ENCODE measurements around the gene TSPAN15. TPM values are rescaled to one million over a fixed set of nuclear protein-coding genes. Genes with fewer than 3 reads are reported as not detected.

TSPAN15 gene
- total and polyA plus RNA-seq, 2 of the 4 experiments (the other 2 are of a cell fraction), result 0.48 TPM; not detected in 1

- Histone ChIP-seq H4K20me1 (ENCODE audit: insufficient read depth, low read length) (no peaks in the 10 kb centered on the region), H3K14ac (replicated peaks; ENCODE audit: low read depth, low read length) (no peak overlapping the region), H3K27me3 (ENCODE audit: control insufficient read depth, insufficient read depth, low read length) (peaks cover 22% of the 10 kb centered on the region), H3K4me1 (ENCODE audit: control insufficient read depth, insufficient read depth, low read length) (no peaks in the 10 kb centered on the region), H2BK5ac (ENCODE audit: low read depth, low read length, poor library complexity, severe bottlenecking) (no peak overlapping the region), H3K4me2 (ENCODE audit: low read depth, low read length) (no peak overlapping the region), H3K27ac (ENCODE audit: insufficient read depth, low read length) (no peak overlapping the region), H4K8ac (ENCODE audit: low read depth in 2 of 2, low read length in 2 of 2) (no peak overlapping the region), H3K9me3 (ENCODE audit: control insufficient read depth, insufficient read depth, low read length) (no peaks in the 10 kb centered on the region), H3K23ac (ENCODE audit: low read depth, low read length) (no peak overlapping the region), H3K4me3 (ENCODE audit: insufficient read depth, low read depth, low read length) (no peak overlapping the region), H2BK20ac (ENCODE audit: low read depth, low read length) (no peak overlapping the region), H4K5ac (ENCODE audit: low read depth, low read length) (no peak overlapping the region), H2BK15ac (ENCODE audit: low read depth, low read length) (no peak overlapping the region), H3K36me3 (ENCODE audit: control insufficient read depth, insufficient read depth, low read length) (no peaks in the 10 kb centered on the region), H2AFZ (replicated peaks; ENCODE audit: low read length, poor library complexity) (no peak overlapping the region), H2AK5ac (ENCODE audit: low read depth, low read length) (no peak overlapping the region), H2BK120ac (ENCODE audit: low read depth, low read length) (no peak overlapping the region), H3K9me1 (ENCODE audit: insufficient read depth, low read length) (no peaks in the 10 kb centered on the region), H3K56ac (ENCODE audit: extremely low read depth, insufficient read depth, low read length) (no peak overlapping the region), H4K91ac (ENCODE audit: insufficient read depth, low read depth, low read length) (no peak overlapping the region), H3K9ac (ENCODE audit: low read depth, low read length) (no peak overlapping the region), H2AK9ac (replicated peaks; ENCODE audit: low read depth, low read length, poor library complexity) (no peak overlapping the region), H3K79me1 (ENCODE audit: low read depth in 1 of 2, low read length in 2 of 2) (no peaks in the 10 kb centered on the region), H3K4ac (ENCODE audit: low read depth, low read length) (no peak overlapping the region), H3K18ac (ENCODE audit: low read depth, low read length) (no peak overlapping the region)
- TF ChIP-seq MXI1 (IDR thresholded peaks at IDR 0.05; ENCODE audit: borderline replicate concordance, low read depth, low read length) (no peak), CTCF (conservative IDR thresholded peaks at IDR 0.05; ENCODE audit: low read depth, low read length) (no peak), USF2 (IDR thresholded peaks at IDR 0.05; ENCODE audit: low read depth, low read length) (no peak)
- DNase-seq (no peak), ATAC-seq (ENCODE audit: low read depth) (no peak)
- 88% methylated on average over 3 of the region's 9 CpGs; no CpG with 5 or more reads in 1 of the 2 experiments for WGBS, 2 experiments (ENCODE audit: extremely low coverage in 2 of 2, insufficient read length in 1 of 2)
- ChIA-PET CTCF (no interaction called here), POLR2A (ENCODE audit: unreplicated experiment) (no interaction called here)
- in situ Hi-C loops (cut with MboI; ENCODE audit: low sequenced_read_pairs) (loop anchor here (5.0 to 25.0 kb wide), 2 partner anchors 120 to 395 kb away; no protein-coding TSS in a partner anchor), dilution Hi-C loops (cut with HindIII; ENCODE audit: low sequenced_read_pairs, unreplicated experiment) (no loop called here), intact Hi-C loops (cut with micrococcal nuclease) (loop anchor here (5.0 to 10.0 kb wide), 2 partner anchors 285 to 397 kb away; partner anchors contain the start of gene COL13A1)
- BruUV-seq (replicated peaks), result no TSS peak
Measured at GRCh38 chr10:69517271-69517848, 66.1 kb downstream of the TSPAN15 start.
